NCI-H2196 (cell line): ENCODE measurements around the gene UGT1A8.
"Not testable (repeated sequence)": the region's sequence is repeated elsewhere in the genome, so short reads cannot be mapped to it uniquely, and the experiment has no call there.

Source experiments
- DNase-seq: peaks from one replicate; lab custom pipeline; 2025; ENCODE audit not compliant: unreplicated experiment; lab: John Stamatoyannopoulos, UW

Gene UGT1A8

DNA sequence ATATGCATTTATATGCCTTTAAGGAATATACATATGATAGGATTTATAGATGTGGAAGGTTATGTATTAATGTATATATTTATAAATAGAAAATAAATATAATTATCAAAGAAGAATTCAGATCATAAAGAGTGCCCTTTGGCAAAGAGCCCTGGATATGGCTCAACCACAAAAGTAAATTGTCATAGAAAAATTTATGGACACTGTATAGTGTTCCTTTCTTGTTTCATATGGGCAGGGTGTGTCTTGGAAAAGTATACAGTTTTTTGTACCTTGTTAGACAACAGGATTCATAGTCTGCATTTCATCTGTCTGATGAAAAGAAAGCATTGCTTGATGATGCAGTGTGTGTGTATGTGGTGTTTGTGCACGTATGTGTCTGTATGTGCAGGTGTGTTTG, 67.2 kb downstream of the UGT1A8 start:
- no peak for DNase-seq

DNA sequence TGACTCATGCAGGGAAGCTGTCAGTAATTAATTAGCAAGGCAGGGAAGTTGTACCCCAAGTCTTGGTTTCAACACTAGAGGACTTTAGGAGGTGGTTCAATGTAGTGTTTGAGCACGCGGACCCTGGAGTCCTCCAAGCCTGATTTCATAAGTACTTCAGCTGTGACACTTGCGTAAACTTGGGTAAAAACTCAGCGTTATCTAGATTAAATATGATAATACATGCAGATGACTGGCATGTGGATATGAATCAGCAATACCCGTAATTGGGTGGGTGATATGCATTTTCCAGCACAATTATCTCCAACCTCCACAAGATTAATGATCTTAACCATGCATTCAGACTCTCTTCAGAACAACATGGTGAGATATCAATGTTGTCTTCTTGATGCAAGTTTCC, 69.5 kb downstream of the UGT1A8 start:
- no peak for DNase-seq

DNA sequence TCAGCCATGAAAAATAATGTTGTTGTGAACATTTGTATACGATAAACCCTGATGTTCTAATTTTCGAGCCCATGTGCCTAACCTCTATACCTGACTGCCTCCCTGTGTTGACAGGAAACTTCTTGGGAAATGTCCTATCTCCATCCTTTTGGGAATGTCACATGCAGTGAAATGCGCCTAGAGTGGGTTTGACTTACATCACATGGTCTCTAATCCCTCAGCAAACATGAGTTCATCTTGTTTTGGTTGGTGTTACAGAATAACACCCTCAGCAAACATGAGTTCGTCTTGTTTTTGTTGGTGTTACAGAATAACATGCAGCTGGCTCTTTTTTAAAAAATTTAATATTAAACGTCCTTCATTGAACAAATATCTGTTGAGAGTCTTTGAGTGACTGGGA, 70.9 kb downstream of the UGT1A8 start:
- DNase-seq, result no peak

DNA sequence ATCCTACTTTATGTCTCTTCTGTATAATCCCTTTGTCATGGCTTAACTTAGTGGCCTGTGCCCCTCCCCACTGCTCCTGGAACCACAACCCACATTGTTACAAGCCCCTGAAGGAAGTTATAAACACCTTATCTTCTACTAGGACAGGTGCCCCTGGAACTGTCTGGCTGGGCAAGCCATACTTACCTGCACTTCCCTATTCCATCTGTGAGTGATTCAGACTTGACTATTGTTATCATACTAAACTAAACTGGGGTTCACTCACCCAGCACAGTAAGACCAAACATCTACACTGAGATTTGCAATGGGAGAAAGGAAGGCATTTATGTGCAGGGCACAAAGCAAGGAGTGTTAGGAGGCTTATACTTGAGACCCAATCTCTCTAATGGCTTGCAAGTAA, 71.6 kb downstream of the UGT1A8 start:
- DNase-seq, result no peak

DNA sequence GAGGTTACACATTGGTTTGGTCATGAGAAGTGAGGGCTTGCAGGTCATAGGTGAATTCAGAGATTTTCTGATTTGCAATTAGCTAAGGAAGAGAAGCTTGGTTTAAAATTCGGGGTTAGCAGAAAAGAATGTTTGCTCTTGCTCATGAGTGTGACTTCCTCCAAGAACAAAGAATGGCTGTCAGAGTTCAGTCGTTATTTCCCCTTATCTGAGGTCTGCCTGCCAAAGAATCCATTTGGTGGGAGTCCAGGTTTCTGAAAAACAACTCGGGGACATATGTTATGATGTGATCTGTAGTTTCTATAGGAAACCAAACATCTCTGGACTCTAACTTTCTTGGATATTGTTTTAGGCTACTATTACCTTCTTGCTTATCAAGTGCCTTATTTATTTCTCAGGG, 72.1 kb downstream of the UGT1A8 start:
- DNase-seq, result no peak

DNA sequence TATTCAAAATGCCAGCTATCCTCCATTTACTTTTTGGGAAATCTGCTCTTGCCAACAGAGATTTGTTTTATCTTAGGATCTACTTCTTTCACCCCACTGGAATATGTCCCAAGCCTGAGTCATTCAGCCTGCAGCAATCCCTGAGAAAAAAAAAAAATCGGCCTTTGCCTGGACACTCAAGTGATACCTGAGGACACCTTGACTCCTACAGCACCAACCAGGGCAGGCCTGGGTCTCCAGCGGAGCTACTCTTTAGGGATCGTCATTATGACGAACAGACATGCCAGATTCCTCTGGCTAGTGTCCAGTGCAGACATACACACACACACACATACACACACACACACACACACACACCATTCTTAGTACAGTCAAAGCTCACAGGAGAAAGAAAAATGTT, 73.0 kb downstream of the UGT1A8 start:
- DNase-seq, result no peak

DNA sequence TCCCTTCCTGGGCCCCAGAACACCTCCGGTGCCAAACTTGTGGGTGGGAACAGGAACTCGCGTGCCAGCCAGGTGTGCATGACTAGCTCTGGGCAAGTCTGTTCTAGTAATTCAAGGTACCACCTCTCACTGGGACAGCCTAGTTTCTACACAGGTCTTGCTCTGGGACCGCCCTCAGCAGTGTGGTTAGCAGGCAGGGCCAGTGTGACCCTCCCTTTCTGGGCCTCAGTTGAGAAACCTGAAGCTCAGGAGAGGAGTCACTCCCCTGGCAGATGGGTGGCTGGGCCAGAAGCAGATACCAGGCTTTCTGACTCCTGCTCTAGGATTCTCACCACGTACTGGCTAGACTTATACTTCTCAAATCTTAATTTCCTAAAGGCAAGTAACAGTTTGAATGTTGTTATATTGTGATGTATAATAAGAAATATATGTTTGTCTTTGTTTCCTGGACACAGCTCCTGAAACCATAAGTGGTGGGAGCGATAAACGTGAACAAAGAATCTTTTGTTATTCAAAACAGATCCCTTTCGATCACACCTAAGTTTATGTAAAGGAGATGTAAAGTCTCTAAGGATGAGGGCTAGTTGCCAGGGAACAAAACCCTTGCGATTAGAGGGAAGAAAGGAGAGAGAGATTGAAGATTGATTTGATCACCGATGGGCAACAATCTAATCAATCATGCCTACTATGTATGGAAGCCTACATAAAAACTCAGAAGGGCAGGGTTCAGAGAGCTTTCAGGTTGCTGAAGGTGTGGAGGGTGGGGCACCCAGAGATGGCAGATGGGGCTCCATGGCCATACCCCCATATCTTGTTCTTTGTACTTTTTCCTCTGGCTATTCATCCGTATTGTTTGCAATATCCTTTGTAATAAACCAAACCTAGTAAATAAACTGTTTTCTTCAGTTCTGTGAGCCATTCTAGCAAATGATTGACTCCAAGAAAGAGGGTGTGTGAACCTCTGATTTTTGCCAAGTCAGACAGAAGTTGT, 74.3 kb downstream of the UGT1A8 start:
- no peak for DNase-seq

DNA sequence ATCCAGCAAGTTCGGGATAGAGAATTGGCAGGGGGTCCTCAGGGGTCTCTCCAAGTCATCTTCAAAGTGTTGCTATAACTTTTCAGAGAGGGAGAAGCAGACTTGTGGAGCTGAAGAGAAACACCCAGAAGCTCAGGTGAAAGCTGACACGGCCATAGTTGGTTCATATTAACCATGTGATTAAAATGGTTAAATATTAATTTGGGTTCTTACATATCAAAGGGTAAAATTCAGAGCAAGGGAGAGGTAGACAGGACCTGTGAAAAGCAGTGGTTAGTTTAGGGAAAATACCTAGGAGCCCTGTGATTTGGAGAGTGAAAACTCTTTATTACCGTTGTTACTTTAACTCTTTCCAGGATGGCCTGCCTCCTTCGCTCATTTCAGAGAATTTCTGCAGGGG, 75.2 kb downstream of the UGT1A8 start, which contains the start of gene UGT1A6:
Gene UGT1A6 (plus strand): TSS at position 243 of the 400 bp plus-strand sequence. CDS start 115 bp downstream, at position 358.
- no peak for DNase-seq

DNA sequence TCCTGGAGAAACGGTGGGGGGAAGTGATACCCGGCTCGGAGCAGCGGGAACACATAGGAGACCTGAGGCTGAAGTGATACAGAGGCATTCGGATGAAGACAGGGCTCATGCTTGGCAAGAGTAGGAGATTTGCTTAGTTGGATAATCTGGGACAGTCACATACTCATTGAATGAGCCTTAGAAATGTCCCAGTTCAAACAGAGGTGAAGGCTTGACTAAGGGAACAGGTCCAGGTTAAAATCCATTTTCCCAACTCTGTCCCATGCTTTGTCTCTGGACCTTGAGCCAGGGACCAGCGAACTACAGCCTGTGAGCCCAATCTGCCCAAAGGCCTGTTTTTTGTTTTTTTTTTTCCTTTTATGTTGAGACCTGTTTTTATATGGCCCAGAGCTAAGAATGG, 76.5 kb downstream of the UGT1A8 start:
- no peak for DNase-seq

DNA sequence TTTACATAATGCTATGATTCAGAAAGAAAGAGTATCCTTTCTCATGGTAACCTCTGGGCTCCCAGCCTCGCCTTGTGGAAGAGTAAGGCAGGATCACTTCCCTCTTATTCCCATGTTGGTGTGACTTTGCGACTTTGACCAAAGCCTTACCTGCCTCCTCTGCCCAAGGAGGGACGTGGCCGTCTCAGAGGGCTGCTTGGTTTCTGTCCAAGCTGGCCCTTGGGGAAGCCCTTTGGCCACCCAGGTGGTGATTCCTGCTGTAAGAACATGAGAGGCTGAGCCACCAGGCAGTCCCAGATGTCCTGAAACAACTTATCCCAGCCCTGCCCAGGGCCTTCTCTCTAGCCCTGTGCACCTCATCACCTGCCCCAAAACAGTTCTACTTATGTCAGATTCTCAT, 81.3 kb downstream of the UGT1A8 start:
- no peak for DNase-seq

DNA sequence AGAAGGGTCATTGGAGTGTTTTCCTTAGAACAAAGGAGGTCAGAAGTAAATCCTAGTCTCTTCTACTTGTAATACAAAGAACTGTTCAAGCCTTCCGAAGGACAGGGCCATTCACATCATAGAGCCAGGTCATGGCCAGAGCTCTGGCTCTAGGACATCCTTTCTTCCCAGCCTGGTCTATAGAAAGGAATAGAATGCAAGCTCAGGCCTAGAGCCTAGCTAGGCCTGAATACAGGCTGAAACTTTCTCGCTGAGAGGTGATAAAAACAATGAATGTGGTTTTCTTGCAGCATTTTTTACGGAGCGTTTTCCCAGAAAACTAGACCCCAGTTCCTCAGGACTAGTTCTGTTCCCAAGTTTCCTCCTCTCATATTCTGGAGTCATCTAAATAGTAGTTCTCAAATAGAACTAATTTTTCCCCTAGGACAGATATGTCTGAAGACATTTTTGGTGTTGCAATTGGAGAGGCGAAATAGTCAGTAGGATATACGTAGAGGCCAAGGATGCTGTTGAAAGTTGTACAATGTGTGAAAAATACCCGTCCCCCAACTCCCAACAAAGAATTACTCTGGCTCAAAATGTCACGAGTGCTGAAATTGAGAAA, 82.1 kb downstream of the UGT1A8 start:
- no peak for DNase-seq

DNA sequence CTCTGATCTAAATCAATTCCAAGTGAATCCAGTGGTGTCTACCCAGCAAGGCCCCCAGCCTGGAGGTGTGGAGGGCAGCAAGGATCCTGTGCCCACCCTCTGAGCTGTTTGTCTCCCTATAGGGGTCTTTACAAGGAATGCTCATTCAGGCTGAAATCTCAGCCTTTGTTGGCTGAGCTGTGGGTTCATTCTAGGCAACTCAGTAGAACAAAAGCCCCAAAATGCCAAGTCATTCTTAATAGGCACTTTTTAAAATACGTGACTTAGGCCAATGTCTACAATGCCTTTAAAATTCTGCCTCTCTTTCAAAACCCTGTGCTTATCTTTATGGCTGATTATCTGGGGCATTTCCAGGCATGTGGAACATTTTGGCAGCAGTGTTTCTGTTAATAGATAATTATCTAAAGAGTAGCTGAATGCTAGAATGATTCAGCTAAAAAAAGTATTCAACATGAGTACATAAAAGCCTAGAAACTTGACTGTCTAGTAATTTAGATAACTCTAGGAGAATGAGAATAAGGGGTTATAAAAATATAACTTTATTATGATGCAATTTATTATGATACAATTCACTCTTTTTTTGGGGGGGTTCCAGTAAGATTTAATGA, 82.7 kb downstream of the UGT1A8 start:
- DNase-seq, result peak; percentile 65

DNA sequence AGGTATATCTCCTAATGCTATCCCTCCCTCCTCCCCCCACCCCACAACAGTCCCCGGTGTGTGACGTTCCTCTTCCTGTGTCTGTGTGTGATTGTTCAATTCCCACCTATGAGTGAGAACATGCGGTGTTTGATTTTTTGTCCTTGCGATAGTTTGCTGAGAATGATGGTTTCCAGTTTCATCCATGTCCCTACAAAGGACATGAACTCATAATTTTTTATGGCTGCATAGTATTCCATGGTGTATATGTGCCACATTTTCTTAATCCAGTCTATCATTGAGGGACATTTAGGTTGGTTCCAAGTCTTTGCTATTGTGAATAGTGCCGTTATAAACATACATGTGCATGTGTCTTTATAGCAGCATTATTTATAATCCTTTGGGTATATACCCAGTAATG, 83.4 kb downstream of the UGT1A8 start:
- DNase-seq, result not testable (repeated sequence)

DNA sequence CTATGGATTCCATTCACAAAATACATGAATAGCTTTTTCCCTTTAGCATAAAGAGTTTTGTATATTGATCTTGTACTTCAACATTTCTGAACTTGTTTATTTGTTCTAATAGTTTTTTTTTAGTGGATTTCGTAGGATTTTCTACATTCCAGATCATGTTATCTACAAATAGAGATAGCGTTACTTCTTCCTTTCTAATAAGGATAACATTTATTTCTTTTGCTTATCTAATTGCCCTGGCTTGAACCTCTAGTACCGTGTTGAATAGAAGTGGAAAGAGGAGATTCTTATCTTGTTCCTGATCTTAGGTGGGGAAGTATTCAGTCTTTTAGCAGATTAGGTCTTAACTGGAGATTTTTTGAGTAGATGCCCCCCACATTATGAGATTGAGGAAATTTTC, 84.8 kb downstream of the UGT1A8 start:
- no peak for DNase-seq

DNA sequence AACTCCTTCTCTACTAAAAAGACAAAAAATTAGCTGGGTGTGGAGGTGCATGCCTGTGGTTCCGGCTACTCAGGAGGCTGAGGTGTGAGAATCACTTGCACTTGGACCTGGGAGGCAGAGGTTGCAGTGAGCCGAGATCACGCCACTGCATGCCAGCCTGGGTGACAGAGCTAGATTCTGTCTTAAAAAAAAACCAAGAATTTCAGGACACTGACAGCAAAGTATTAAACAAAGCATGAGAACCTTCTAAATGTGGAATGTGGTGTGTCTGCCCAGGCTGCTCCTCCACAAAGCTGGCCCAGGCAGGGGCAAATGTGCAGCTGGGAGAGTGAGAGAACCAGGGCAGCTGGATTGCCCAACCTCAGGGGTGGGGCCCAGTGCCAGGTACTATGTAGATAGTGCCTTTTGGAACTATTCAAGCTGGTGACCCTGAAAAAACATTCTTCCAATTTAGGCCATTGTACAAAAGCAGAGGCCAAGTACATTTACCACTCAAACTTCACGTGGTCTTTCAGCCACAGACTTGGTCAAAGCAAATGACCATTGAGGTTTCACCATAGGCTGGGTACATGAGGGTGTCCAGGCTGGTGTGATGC, 88.6 kb downstream of the UGT1A8 start:
- no peak for DNase-seq

DNA sequence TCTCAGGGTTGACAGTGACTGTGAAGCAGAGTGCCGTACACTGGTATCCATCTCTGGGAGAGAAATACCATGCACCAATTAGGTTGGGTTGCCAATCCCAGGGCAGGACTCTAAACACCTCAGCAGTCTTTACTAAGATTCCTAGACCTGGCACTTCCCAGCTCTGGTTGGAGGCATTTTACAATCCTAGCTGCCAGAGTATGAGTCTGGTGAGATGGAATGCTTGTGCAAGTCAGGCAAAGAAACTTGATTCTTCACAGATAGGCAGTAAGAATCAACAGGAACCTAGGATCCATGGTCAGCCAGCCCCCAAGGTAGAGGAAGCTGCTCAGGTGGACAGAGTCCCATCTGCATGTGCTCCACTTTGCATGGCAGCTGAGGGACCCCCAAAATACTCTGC, 89.3 kb downstream of the UGT1A8 start:
- no peak for DNase-seq

DNA sequence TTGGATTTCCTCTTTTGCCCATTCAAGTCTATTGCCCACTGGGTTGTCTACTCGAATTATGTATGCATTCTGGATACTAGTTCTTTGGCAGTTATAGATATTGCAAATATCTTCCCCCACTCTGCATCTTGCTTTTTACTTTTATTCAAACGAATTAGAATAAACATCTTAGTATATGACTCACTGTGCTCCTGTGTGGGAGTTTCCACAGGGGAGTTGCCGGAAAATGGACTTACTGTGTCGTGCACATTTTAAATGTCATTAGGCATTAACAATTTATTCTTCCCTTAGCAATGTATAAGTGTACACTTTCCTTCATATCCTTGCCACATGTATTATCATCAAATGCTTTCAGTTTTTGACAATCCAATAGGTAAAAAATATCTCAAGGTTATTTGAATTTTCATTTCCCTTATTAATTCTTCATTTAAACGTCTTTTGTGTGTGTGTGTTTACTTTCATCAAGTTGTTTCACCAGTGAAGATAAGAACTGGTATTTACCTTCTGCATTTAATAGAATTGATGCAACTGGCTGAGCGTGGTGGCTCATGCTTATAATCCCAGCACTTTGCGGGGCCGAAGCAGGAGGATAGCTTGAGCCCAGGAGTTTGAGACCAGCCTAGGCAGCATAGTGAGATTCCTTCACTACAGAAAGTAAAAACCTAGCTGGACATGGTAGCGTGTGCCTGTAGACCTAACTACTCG, 90.7 kb downstream of the UGT1A8 start:
- no peak for DNase-seq

DNA sequence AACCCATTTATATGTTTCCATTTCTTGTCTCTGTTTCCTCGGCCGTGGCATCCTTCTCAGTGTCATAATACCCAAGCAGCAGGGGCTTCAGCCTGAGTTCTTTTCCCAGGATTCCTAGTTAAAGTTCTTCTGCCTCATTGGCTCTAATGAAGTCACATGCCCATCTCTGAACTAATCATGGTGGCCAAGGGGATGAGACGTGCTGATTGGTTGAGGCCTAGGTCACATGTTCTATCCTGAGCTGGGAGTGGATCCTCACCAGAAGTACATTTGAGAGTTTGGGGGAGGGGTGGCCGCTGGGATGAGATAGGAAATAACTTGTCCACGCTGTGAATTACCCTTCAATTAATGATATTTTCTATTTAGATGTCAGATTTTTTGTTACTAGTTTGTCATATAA, 91.5 kb downstream of the UGT1A8 start:
- no peak for DNase-seq

DNA sequence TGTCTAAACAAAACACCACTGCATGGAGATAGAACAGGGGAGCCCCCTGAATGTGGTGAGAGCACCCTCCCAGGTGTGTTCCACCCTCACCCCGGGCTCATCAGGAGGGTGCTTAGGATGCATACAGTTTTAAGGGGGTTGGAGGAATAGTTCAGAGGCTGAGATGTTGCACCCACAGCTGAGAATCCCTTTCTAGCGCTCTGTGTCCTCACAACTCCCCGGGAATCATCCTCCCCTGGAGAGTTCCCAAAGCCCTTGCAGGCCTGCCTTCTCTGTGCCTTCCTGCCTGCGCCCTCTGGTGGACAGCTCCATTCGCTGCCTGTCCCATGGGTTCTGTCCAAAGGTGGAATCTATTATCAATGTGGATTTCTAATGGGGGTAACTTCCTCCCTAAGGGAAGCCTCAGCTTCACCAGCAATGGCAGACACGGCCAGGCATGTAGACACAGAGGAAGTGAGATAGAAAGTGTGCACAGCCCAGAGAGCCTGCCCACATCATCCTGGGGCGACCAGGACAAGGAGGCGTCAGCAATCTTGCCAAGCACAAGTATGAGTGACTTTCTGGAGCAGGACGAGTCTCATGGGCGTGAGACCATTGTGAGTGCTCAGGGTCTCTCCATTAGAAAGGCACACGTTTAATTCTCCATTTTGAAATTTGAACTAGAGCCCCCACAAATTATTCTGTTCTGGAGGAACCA, 94.0 kb downstream of the UGT1A8 start:
- peak; percentile 84 for DNase-seq

DNA sequence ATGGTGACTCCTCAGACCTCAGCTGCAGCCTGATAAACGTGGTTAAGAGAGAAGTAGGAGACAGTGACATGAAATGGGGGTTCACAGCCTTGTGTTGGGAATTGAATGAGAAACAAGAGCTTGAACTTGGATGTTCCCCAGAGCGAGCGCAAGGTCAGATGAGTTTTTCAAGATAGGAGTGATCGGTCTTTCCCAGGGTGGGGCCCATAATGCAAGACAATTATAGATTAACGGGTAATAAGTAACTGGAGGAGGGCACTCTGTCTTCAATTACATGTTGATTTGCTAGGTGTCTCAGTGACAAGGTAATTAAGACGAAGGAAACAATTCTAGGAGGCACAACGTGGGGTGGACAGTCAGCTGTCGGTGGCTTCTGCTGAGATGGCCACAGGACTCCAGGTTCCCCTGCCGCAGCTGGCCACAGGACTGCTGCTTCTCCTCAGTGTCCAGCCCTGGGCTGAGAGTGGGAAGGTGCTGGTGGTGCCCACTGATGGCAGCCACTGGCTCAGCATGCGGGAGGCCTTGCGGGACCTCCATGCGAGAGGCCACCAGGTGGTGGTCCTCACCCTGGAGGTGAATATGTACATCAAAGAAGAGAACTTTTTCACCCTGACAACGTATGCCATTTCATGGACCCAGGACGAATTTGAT, 95.3 kb downstream of the UGT1A8 start, which contains the start of gene UGT1A5:
Gene UGT1A5 (plus strand): TSS at position 297 of the 651 bp plus-strand sequence. CDS start 85 bp downstream, at position 382.
- DNase-seq, result no peak
